ENCODE measurements around the gene PSMB8. TPM values are rescaled to one million over a fixed set of nuclear protein-coding genes. Genes with fewer than 3 reads are reported as not detected.
A peak's percentile ranks its signal among the peaks of the same experiment; 100 is the strongest.
"Not testable (repeated sequence)": the region's sequence is repeated elsewhere in the genome, so short reads cannot be mapped to it uniquely, and the experiment has no call there.

Gene PSMB8
- total RNA-seq = 73.7 TPM

DNA sequence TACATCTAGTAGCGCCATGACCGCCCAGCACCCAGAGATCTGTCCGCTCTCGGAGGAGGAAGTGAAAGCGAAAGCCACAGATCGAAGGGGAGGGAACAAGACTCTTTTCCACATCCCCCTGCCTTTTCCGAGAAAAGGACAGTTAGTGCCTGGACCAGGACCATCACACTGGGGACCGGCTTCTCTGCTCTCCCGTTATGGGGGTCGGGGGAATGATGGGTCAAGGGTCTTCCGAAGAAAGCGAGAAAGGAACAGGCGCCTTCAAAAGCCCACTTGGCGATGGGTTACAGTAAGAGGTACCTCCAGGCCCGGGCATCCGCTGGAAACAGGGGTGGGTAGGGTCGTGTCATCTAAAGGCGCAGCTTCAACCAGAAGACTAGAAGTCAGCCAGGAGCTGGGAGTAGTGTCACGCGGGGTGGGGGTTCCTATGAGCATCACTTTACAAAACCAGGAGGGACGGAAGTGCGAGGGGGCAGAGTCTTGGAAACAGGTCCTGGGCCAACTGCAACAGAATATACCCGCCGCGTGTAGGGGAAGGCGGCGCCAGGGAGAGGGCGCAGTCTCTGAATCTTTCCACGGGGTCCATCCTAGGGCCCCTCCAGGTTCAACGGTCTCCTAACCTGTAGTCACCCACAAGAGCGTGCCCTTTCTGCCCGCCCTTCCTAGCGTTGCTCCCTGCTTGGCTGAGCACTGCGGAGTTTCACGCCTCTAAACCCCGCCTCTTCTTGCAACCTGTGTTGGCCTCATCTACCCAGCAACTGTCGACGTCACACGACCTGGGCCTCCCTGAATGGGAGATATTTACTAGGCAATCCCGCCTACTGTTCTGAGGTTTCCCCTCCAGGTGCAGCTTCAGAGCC, at the start of gene PSMB8:
Gene PSMB8 (minus strand): TSS at position 69 of the 860 bp plus-strand sequence. CDS start 51 bp downstream, at position 18.
- peak; percentile 98 for DNase-seq (ENCODE audit: low spot score)

DNA sequence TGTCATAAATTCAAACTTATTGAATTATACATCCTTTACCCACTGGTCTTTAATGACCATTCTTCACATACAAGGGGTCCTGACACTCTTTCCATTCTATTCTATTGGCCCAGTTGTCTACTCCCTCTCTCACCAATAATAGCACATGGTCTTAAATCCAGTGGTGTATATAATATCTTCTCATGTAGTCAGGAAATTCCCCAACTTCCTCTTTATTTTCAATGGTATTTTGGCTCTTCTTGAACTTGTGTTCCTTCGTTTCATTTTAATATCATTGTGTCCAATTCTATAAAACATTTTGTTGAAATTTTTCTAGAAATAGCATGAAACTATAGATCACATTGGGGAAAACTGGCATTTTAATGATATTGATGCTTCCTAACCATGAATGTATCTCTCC, 47.0 kb upstream of the PSMB8 start:
- DNase-seq (ENCODE audit: low spot score) = no peak

GRCh38 chr6:32889533-32889932, 45.7 kb upstream of the PSMB8 start:
- DNase-seq (ENCODE audit: low spot score) = no peak

GRCh38 chr6:32888576-32888975, 44.7 kb upstream of the PSMB8 start:
- no peak for DNase-seq (ENCODE audit: low spot score)

DNA sequence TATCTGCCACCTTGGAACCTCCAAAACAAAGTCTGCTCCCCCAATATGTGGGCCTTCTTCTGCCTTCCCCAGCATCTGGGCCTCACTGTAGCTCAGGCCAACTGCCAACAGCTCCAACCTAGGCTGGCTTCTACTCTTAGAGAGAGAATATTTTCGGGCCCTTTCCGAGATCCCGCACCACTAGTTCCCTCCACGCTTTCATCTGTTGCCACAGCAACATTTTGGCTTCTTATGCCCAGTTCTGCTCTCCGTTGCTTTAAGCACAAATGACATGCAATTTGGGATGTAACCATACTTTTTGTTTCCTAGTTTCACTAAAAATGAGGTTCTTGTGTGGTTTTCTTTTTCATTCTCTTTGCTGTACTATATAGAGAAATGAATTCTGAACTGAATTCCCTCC, 43.8 kb upstream of the PSMB8 start:
- DNase-seq (ENCODE audit: low spot score) = no peak

DNA sequence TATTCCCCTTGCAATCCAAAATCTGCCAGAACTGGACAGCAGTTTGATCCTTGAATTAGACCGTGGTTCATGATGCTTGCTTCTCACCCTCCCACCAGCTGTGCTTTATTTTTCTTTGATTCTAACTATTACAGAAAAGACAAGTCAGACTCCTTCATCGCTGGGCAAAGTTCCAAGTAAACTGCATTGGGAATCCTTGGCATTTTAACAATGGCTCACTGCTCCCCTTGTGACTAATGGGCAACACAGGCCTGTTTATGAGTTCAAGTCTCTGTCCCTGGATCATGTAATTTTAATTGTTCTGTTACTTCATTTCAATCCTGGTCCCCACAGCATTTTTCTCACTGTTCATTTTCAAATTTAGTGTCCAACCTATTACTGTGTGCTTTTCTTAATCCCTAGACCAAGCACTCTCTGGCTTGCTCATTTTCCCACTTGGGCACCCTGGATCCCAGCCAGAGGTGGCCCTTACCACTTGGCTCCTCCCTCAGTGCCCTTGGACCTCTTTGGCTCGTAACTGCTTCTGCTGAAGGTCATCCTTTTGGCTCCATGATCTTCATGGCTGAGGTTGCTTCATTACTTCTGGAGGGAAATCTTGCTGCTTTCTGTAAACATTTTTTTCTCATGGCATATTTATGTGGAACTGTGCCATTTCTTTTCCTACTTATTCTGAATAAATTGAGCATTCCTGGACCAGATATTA, 43.0 kb upstream of the PSMB8 start:
- DNase-seq (ENCODE audit: low spot score) = no peak

DNA sequence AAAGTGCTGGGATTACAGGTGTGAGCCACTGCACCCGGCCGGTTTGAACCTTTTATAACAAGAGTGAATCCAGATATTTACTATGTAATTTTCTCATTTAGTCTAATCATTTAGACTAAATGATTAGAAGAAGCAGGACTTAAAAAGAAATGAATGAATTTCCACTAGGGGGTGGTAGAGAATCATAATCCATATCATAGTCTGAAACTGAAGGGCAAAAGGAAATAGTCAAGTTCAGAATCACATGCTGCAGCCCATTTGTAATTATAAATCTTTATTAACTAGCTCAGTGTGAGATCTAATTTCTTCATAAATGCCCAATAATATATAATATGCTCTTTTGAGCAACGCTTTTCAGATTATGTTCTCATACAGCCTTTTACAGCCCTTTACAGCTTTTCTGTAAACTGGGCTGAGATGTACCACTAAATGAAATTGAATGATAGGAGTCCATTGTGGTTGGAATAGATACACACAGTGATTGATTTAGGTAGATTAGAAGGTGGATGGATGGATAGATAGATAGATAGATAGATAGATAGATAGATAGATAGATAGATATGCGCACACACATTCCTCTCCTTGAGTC, 41.9 kb upstream of the PSMB8 start:
- no peak for DNase-seq (ENCODE audit: low spot score)

DNA sequence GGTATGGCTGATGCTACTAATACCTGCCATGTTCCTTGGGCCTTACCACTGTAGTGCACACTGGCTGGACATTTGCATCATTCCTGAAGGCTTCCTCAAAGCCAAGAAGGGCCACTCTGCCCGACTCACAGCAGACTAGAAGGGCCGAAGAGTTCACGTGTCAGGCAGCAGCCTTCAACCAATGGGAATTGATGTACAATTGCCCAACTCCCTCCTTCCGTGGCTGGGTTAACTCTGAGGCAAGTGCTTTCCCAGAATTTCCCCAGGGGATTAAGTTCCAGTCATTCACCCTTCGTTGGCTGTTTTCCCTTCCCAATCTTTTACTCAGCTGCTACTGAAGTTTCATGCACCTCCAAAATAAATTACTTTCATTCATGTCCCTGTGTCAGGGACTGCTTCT, 39.9 kb upstream of the PSMB8 start:
- no peak for DNase-seq (ENCODE audit: low spot score)

DNA sequence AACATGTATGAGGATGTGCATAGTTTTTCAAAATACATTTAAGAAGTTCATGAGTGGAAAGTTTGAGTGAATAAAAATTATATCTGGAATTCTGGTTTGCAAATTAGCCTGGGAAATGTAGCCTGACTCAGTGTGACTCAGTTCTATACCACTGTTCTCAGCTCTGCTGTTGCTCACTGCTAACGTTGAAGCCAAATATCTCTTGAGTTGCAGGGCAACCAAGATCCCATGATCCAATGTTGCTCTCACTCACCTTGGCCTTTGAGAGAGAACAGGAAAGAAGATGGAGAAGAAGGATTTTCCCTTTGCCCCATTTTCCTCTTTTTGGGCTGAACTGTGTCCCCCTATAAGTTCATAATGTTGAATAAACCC, 39.0 kb upstream of the PSMB8 start:
- no peak for DNase-seq (ENCODE audit: low spot score)

GRCh38 chr6:32880962-32881361, 37.1 kb upstream of the PSMB8 start:
- not testable (repeated sequence) for DNase-seq (ENCODE audit: low spot score)

GRCh38 chr6:32879691-32880090, 35.8 kb upstream of the PSMB8 start:
- no peak for DNase-seq (ENCODE audit: low spot score)

DNA sequence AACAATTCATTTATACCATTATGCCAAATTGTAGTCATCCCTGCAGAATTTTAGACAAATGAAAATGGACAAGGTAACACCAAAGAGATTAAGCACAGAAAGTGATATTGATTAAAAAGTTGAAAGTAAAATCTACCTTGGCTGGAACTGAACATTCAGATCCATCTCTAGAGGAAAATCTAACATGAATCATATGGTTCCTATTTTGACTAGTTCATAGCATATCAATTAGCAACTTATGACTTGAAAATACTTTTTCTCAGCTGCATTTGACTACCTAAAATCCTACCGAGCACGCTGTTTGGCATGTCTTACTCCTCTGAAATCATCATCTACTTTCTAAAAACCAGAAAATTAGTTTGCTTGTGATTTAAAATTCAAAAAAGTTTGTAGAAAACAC, 32.8 kb upstream of the PSMB8 start:
- DNase-seq (ENCODE audit: low spot score) = no peak

DNA sequence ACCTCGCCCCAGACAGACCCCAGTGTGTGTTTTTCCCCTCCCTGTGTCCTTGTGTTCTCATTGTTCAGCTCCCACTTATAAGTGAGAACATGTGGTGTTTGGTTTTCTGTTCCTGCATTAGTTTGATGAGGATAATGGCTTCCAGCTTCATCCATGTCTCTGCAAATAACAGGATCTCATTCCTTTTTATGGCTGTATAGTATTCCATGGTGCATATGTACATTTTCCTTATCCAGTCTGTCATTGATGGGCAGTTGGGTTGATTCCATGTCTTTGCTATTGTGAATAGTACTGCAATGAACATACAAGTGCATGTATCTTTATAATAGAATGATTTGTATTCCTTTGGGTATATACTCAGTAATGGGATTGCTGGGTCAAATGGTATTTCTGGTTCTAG, 30.1 kb upstream of the PSMB8 start:
- DNase-seq (ENCODE audit: low spot score) = not testable (repeated sequence)

GRCh38 chr6:32868257-32868788, 24.5 kb upstream of the PSMB8 start:
- DNase-seq (ENCODE audit: low spot score) = peak; percentile 84

GRCh38 chr6:32867554-32868256, 23.9 kb upstream of the PSMB8 start:
- no peak for DNase-seq (ENCODE audit: low spot score)

DNA sequence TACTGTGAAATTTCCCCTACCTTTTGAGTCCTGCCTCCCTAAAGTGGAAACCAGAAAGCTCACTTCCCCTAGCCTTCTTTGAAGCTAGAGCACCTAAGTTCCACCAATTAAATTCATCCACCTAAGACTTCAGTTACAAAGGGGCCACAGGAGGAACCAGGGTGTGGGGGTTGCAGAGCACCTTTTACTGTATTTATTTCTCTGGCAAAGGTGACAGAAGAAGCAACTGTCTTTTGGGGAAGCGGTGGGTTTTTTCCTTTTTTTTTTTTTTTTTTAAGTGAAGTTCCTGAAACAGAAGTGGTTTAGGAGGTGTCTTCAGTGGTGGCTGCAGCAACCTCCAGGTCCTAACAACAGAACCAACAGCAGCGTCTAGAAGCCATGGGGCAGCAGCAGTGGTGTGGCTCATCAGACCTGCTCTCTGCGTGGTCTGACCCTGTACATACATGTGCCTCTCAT, 23.2 kb upstream of the PSMB8 start:
- no peak for DNase-seq (ENCODE audit: low spot score)

DNA sequence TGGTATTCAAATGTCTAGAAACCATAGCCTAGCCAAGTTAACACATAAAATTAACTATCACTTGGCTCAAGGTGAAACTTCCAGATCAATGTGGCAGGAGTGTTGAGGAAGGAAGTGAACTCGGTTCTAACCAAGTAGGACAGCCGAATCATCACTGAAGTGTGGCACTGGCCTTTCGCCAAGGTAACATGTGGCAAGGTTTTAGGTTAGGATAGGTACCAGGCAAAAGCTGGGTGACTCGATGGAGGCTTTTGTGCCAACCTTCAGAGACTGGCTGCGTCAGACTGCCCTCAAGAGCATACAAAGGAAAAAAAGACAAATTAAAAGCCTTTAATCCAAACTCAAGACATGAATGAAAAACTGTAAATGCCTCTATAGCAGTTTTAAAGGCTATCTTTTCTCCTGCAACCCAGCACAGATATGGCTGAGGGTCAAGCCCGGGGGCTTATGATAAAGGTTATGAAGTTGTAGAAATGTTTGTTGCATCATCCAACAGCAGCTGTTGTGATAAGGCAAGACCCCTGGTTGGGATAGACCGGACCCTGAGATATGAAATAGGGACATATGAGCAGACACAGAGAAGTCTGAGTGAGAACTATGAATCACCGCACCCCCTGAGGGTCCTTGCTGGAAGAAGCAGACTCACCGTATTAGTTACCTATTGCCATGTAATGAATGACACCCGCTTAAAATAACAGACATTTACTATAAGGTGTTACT, 22.0 kb upstream of the PSMB8 start:
- DNase-seq (ENCODE audit: low spot score) = no peak

GRCh38 chr6:32862725-32863124, 18.9 kb upstream of the PSMB8 start:
- no peak for DNase-seq (ENCODE audit: low spot score)

DNA sequence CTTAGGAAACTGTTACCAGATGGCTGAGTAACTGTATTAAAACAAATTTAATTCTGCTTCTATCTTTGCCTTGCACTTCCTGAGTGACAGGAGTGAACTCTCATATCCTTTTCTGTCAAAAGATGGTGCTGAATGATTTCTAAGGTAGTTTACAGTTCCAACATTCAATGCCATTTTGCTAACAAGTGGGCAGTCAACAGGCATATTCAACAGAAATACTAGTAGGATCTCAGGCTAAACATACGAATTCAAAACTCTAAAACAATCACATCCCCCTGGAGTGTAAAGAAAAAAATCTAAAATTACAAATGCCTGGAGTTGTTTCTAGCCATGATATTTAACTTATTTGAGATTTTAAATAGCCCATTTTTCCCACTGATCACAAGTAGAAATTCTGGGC, 16.8 kb upstream of the PSMB8 start:
- no peak for DNase-seq (ENCODE audit: low spot score)

DNA sequence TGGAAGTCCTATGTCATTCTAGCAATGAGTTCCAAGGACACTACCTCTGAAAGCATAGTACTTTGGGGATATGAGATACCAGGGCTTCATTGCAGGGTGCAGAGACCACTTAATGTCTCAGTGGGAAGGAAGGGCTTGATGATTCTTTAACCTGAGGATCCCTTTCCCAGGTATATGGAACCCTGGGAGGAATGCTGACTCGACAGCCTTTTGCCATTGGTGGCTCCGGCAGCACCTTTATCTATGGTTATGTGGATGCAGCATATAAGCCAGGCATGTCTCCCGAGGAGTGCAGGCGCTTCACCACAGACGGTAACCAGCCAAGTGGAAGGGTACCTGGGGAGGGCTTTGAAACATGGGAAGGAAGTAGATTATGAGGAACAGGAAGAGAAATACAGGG, 14.3 kb upstream of the PSMB8 start:
- no peak for DNase-seq (ENCODE audit: low spot score)

All from mucosa of gallbladder (tissue), 1 donor.